WI38 (cell line): ENCODE measurements around the gene ARL15.

Source experiments
- H3K4me3 ChIP-seq: 2 replicates; pipeline ENCODE4 v1.5.1; 2011; ENCODE audit warnings: low read depth, mild to moderate bottlenecking, control low read depth, low read length
- TF ChIP-seq, protein P1 (sequence below): IDR thresholded peaks from 2 replicates; pipeline ENCODE4 v1.5.1; 2012; ENCODE audit warnings: low read depth, mild to moderate bottlenecking, control low read depth, low read length

Gene ARL15

DNA sequence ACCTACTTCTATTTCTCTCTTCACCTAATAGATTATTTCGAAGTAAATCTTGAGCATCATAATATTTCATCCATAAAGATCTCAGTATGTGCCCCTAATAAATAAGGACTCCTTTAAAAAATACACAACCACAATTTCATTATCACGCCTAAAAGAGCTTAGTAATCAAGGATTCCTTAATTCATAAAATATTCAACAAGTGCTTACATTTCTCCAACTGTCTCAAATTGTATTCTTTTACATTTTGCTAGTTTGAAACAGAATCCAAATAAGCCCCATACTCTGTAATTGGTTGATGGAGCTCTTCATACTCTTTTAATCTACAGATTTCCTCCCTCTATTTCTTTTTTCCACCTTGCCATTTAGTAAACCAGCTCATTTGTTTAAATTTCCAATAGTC lies 432.4 kb downstream of the ARL15 start:
- TF ChIP-seq, protein P1, sequence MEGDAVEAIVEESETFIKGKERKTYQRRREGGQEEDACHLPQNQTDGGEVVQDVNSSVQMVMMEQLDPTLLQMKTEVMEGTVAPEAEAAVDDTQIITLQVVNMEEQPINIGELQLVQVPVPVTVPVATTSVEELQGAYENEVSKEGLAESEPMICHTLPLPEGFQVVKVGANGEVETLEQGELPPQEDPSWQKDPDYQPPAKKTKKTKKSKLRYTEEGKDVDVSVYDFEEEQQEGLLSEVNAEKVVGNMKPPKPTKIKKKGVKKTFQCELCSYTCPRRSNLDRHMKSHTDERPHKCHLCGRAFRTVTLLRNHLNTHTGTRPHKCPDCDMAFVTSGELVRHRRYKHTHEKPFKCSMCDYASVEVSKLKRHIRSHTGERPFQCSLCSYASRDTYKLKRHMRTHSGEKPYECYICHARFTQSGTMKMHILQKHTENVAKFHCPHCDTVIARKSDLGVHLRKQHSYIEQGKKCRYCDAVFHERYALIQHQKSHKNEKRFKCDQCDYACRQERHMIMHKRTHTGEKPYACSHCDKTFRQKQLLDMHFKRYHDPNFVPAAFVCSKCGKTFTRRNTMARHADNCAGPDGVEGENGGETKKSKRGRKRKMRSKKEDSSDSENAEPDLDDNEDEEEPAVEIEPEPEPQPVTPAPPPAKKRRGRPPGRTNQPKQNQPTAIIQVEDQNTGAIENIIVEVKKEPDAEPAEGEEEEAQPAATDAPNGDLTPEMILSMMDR: no peak
- no peak overlapping the region for H3K4me3 ChIP-seq

DNA sequence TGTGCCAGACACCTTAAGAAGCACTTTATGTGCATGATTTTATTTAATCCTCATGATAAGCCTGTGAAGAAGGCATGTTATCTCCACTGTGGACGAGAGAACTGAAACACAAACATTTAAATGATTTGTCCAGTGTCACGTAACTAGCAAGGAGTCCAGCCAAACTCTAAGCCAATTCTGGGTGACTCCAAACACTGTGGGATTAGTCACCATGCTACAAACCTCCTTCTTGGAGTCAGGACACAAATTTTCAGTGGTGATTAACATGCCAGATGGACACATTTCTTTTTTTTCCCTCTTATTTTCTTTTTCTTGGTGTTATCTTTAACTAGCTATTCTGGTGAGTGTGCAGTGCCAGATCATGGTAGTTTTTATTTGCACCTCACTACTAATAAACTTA lies 433.1 kb downstream of the ARL15 start:
- no peak overlapping the region for H3K4me3 ChIP-seq
- TF ChIP-seq, protein P1: no peak

DNA sequence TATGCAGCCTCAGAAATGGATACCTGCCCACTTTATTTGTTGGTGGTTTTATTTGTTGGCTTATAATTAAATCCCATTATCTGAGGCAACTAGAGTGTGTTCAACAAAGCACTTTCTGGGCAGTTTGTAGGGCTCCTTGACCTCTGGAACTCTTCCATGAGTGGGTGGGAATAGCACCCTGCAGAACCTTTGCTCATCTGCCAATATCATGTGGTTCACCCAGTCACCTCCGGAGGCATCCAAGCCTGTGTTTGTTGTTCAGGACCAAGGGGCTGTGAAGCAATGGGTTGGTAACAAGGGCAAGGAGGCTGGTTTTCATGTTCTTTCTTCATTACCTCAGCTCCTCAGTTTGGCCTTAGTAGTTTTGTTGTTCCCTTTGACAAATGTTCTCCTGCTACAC lies 436.0 kb downstream of the ARL15 start:
- TF ChIP-seq, protein P1: no peak
- H3K4me3 ChIP-seq: no peak overlapping the region

DNA sequence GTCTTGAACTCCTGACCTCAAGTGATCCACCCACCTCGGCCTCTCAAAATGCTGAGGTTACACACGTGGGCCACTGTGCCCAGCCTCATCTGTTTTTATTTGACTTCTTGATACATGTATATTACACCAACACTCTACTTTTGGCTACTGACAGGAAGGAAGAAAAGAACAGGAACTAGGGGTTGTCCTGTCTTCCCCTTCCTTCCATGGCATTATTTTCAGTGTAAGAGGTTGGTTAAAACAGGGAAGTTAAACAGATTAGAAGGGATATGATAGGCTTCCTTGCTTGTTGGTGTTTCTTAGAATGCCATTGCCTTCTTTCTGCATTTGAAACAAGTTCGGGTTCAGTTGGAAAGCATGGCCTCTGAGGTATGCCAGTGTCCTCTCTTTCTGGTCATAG lies 437.1 kb downstream of the ARL15 start:
- TF ChIP-seq, protein P1: no peak
- no peak overlapping the region for H3K4me3 ChIP-seq

DNA sequence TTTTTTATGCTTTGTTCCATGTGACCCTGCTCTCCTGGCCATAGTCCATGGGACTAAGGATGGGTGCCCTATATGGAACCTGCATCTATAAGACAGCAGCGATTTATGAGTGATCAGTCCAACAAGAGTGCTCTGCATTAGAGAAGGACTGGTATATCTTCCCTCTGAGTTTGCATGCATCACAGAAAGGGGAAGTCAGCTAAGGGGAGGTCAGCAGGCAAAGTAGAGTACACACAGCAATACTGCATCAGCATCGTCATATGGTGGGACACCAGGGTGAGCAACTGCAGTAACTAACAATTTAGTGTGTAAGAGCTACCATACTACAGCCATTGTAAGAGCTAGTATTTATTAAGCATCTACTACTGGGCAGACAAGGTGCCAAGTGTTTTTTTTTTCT lies 438.6 kb downstream of the ARL15 start:
- H3K4me3 ChIP-seq: no peak overlapping the region
- TF ChIP-seq, protein P1: no peak

DNA sequence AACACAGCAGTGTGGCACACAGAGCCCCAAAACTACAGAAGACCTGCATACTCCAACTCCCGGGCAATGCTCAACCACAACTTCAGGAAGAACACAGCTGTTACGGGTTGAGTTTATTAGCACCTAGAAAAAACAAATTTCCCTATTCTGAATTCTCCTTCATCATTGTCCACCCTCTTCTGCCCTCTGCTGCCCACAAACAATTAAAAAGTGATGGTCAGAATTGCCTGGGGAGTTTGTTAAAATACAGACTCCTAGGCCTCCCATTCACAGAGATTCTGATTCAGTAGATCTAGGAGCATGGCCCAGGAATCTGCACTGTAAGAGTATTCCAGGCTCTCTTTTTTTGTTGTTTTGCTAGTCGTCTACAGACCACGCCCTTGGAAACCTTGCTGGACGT lies 439.3 kb downstream of the ARL15 start:
- no peak overlapping the region for H3K4me3 ChIP-seq
- TF ChIP-seq, protein P1: no peak

DNA sequence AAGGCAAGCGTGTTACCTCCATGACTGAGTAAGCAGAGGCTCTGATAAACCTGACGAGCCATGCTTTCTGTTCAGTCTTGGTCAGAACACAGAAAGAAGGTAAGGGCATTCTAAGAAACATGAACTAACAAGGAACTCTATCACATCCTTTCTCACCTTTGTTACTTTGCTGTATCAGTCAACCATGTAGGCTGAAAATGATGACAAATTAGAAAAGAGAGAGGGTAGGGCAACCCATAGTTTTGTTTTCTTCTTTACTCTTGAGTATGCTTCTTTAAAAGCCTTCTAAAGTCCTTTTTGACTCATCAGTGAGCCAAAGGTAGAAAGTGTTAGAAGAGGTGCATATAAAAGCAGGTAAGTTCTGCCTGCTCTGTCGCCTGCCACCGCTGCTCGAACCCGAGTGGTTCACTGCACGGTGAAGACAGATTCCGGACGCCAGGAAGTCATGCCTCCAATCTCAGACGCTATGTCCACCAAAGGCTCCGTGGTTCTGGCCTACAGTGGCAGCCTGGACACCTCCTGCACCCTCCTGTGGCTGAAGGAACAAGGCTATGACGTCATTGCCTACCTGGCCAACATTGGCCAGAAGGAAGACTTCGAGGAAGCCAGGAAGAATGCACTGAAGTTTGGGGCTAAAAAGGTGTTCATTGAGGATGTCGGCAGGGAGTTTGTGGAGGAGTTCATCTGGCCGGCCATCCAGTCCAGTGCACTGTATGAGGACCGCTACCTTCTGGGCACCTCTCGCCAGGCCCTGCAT lies 451.5 kb downstream of the ARL15 start:
- H3K4me3 ChIP-seq: no peak overlapping the region
- TF ChIP-seq, protein P1: no peak
